Adrenal gland (tissue), 12 donors: ENCODE measurements around the gene NFYC. TPM values are rescaled to one million over a fixed set of nuclear protein-coding genes. Genes with fewer than 3 reads are reported as not detected.

Experiments used
- DNase-seq, 7 donors: peaks; one replicate each; pipeline ENCODE4 v3.0.0-alpha.2; 2019 to 2020
- H3K27ac ChIP-seq, 5 donors: fragments of 200-600 bp; sonication (generic) in 4 of 5; 1 replicate in 3 of 5; 2 replicates in 2 of 5; pipeline versions ENCODE4 v1.5.1 to v1.8.0; 2016 to 2020; ENCODE audit warnings: mild to moderate bottlenecking in 1 of 5
- H3K27me3 ChIP-seq: fragments of 200-600 bp; 2 replicates; pipeline ENCODE4 v1.8.0; 2021
- H3K36me3 ChIP-seq, 2 donors: fragments of 200-600 bp; replicated peaks in 1 of 2; 1 replicate in 1 of 2; 2 replicates in 1 of 2; pipeline versions ENCODE4 v1.5.1 to v1.8.0; 2018 to 2022
- H3K4me1 ChIP-seq, 2 donors: fragments of 200-600 bp; replicated peaks in 1 of 2; 1 replicate in 1 of 2; 2 replicates in 1 of 2; pipeline versions ENCODE4 v1.5.1 to v1.8.0; 2018 to 2021
- H3K4me3 ChIP-seq, 4 donors: fragments of 200-600 bp; sonication (generic) in 3 of 4; one replicate each; pipeline ENCODE4 v1.5.1; 2016 to 2018
- H3K9me3 ChIP-seq, 3 donors: fragments of 200-600 bp; sonication (generic) in 1 of 3; replicated peaks in 1 of 3; 1 replicate in 2 of 3; 2 replicates in 1 of 3; pipeline versions ENCODE4 v1.5.1 to v1.8.0; 2016 to 2021
- CTCF ChIP-seq, 6 experiments: fragments of 450-650 bp in 4 of 6; fragments of 200-600 bp in 2 of 6; sonication (generic) in 1 of 6; IDR thresholded peaks; 1 replicate in 5 of 6; 2 replicates in 1 of 6; pipeline versions ENCODE4 v1.5.1 to v1.8.0; 2016 to 2021; ENCODE audit warnings: antibody characterized with exemption in 6 of 6, mild to moderate bottlenecking in 2 of 6, moderate library complexity in 1 of 6
- POLR2A ChIP-seq, 2 donors: fragments of 450-650 bp; IDR thresholded peaks; one replicate each; pipeline ENCODE4 v1.6.1; 2017; ENCODE audit warnings: antibody characterized with exemption in 2 of 2, mild to moderate bottlenecking in 2 of 2, moderate library complexity in 1 of 2
- WGBS, 4 donors: extraction: QIAGEN DNeasy Blood & Tissue Kit in 2 of 4; methylation state at CpG; one replicate each; pipeline versions ENCODE4 v1.1.5 to v1.1.7; 2013 to 2017; 5-methylcytosine and 5-hydroxymethylcytosine counted together
- intact Hi-C, 2 donors: fragments of 100-400 bp; cut with DNase I; formaldehyde crosslinking; loops; one replicate each; pipeline versions ENCODE4 v1.14.1 to v1.15.0; 2022 to 2023
- polyA plus RNA-seq, 3 donors: library from polyadenylated mRNA; stranded (reverse); fragments of 200-250 nt in 2 of 3; fragments of 350-450 nt in 1 of 3; fragmentation: Illumina TruSeq in 1 of 3; extraction: RNeasy Lipid Tissue Mini Kit (QIAGEN cat#74804) in 1 of 3; gene quantifications; one replicate each; pipeline ENCODE4 v1.2.3, GENCODE V29; 2013 to 2014
- total RNA-seq, 9 donors: library from RNA; depleted of rRNA in 4 of 9; stranded (reverse); fragments of >200 nt in 4 of 9; fragments of 120-200 nt in 1 of 9; fragmentation: NEBNext Ultra II Directional in 1 of 9; extraction: Animal tissue kit (Norgen Biotek cat#: 25700) in 1 of 9; gene quantifications; one replicate each; pipeline versions ENCODE4 v1.1.0 to v1.2.4, GENCODE V29; 2013 to 2023
- donor health status: healthy with polysubstance abuse.
- donor health status: Bipolar disorder and iron deficiency.
- donor health status: DM: yes; HTN: yes; CAD: no.
- donor health status: DM: no; HTN: no; CAD: no.
- donor health status: DM: no; HTN: no; CAD: no.
- donor health status: DM: yes; HTN: yes; CAD: no.

The NFYC gene
- total and polyA plus RNA-seq, 12 donors = 35.9 to 73.8 (median 51.2) TPM

- no peak for TF ChIP-seq POLR2A (IDR thresholded peaks at IDR 0.05)
- TF ChIP-seq CTCF (IDR thresholded peaks at IDR 0.05) = peak; percentile 45 to 74 (median 58)
- WGBS, 4 donors = 28 to 63% (median 40%) methylated on average over 2 to 3 of the region's 3 CpGs
- Histone ChIP-seq H3K9me3 (no peaks in the 10 kb centered on the region), H3K27me3 (no peaks in the 10 kb centered on the region), H3K4me1 (no peaks in the 10 kb centered on the region), H3K36me3 (peaks cover 0 to 25% of the 10 kb centered on the region in 2 donors), H3K27ac (no peak overlapping the region), H3K4me3 (no peak overlapping the region)
- DNase-seq = peak in 6 of 7 donors; percentile 41 to 75 (median 54)
- intact Hi-C loops = loop anchor here in 1 of 2 donors (5.0 kb wide), 1 partner anchor 73 kb away; no protein-coding TSS in a partner anchor
Observed at GRCh38 chr1:40774266-40774998, 82.9 kb downstream of the NFYC start.

- H3K27ac ChIP-seq = no peak overlapping the region
- no peak overlapping the region for H3K4me3 ChIP-seq
- WGBS, 4 donors = 94 to 100% (median 97%) methylated on average over 3 to 4 of the region's 4 CpGs
- H3K4me1 ChIP-seq = no peaks in the 10 kb centered on the region
- H3K36me3 ChIP-seq = peaks cover 0 to 5% of the 10 kb centered on the region in 2 donors
- TF ChIP-seq CTCF (IDR thresholded peaks at IDR 0.05) (no peak), POLR2A (IDR thresholded peaks at IDR 0.05) (no peak)
- intact Hi-C loops = no loop called here
- H3K27me3 ChIP-seq = no peaks in the 10 kb centered on the region
- H3K9me3 ChIP-seq = no peaks in the 10 kb centered on the region
- DNase-seq = no peak
Observed at GRCh38 chr1:40776236-40777072, 85.0 kb downstream of the NFYC start.

- intact Hi-C loops = no loop called here
- no peak for DNase-seq
- Histone ChIP-seq H3K27me3 (no peaks in the 10 kb centered on the region), H3K36me3 (no peaks in the 10 kb centered on the region), H3K4me3 (no peak overlapping the region), H3K4me1 (peaks cover 0 to 3% of the 10 kb centered on the region in 2 donors), H3K9me3 (no peaks in the 10 kb centered on the region), H3K27ac (no peak overlapping the region)
- TF ChIP-seq CTCF (IDR thresholded peaks at IDR 0.05) (no peak), POLR2A (IDR thresholded peaks at IDR 0.05) (no peak)
- 92 to 100% (median 98%) methylated on average over 2 of the region's 2 CpGs for WGBS, 4 donors
Observed at GRCh38 chr1:40777224-40777970, 85.9 kb downstream of the NFYC start.
